ENCODE measurements around the gene ACSL1.

Gene ACSL1

DNA sequence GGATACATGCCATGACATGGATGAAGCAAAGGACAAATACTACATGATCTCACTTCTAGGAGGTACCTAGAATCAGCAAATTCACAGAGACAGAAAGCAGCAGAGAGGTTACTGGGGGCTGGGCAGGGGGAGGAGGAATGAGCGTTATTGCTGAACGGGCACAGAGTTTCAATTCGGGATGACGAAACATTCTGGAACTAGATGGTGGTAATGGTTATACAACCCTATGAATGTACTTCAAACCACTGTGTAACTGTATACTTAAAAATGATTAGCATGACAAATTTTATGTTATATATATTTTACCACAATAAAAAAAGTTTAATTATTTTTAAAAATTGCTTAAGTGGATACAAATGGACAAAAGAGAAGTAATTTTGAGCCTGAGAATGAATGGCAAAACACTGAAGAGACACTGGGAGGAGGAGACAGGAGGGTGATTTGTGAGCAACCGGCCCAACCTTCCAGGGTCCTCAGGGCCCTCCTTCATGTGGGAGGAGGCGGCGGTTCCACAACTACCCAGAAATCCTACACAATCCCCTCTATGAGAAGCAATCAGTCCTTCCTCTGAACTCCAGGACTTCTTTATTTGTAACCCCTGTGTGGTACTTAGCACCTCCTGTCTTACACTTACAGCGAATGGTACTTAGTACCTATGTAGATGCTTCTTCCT is 14.1 kb downstream of the ACSL1 start:
- Mint-ChIP-seq H3K4me1 (ENCODE audit: low read depth) (peaks cover 35% of the 10 kb centered on the region), H3K4me3 (no peak overlapping the region), H3K9me3 (ENCODE audit: low read depth) (no peaks in the 10 kb centered on the region), H3K27ac (no peak overlapping the region), H3K27me3 (no peaks in the 10 kb centered on the region), H3K36me3 (peaks cover 8% of the 10 kb centered on the region)

GRCh38 chr4:184810720-184811119 is 15.0 kb downstream of the ACSL1 start:
- H3K36me3 Mint-ChIP-seq, result peaks cover 8% of the 10 kb centered on the region
- H3K4me1 Mint-ChIP-seq (ENCODE audit: low read depth), result peaks cover 31% of the 10 kb centered on the region
- no peak overlapping the region for H3K4me3 Mint-ChIP-seq
- no peak overlapping the region for H3K27ac Mint-ChIP-seq
- no peaks in the 10 kb centered on the region for H3K27me3 Mint-ChIP-seq
- H3K9me3 Mint-ChIP-seq (ENCODE audit: low read depth), result no peaks in the 10 kb centered on the region

GRCh38 chr4:184808713-184809050 is 17.1 kb downstream of the ACSL1 start:
- Mint-ChIP-seq H3K4me1 (ENCODE audit: low read depth) (peaks cover 23% of the 10 kb centered on the region), H3K36me3 (peaks cover 8% of the 10 kb centered on the region), H3K4me3 (no peak overlapping the region), H3K9me3 (ENCODE audit: low read depth) (no peaks in the 10 kb centered on the region), H3K27ac (no peak overlapping the region), H3K27me3 (no peaks in the 10 kb centered on the region)

DNA sequence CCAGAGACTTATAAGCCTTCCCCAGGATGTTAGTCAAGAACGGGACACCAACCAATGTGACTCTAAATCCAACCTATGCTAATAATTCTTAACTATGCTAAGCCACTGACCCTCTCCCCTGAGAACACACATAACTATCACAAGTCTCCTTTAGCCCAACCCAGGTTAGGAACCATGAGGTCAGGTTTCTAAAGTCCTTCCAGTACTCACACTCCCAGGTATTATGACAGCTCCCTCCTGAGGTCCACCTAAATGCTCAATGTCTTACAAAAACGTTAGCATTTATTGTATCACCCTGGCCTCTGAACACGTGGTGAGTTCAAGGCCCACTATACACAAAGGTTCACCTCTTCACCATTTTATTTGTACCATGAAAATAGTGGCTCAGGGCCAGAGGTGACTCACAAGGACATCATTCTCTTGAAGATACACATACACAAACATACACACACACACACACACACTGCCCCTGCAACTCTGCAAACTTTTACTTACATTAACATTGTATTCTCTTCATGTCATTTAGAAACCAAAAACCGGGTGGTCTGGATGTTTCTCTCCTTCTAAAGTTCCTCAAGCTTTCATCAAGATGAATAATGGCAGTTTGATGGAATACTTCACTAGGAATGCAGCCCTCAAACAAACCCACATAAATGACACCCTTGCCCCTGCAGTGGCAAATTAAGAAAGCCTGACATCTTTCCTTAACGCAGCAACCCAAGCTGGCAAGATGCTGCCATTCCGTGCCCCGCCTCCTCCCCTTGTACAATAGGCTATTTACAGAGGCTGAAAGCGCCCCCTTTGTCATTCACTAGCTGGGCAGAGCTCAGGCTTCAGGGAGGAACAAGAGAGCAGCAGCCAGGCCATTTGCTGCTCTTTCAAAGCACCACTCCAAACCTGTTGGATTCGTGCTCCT is 17.7 kb downstream of the ACSL1 start:
- H3K9me3 Mint-ChIP-seq (ENCODE audit: low read depth), result no peaks in the 10 kb centered on the region
- H3K27me3 Mint-ChIP-seq, result no peaks in the 10 kb centered on the region
- peaks cover 6% of the 10 kb centered on the region for H3K36me3 Mint-ChIP-seq
- no peak overlapping the region for H3K27ac Mint-ChIP-seq
- H3K4me3 Mint-ChIP-seq, result no peak overlapping the region
- peaks cover 23% of the 10 kb centered on the region for H3K4me1 Mint-ChIP-seq (ENCODE audit: low read depth)

GRCh38 chr4:184807256-184807655 is 18.5 kb downstream of the ACSL1 start:
- H3K27ac Mint-ChIP-seq, result no peak overlapping the region
- H3K36me3 Mint-ChIP-seq, result peaks cover 11% of the 10 kb centered on the region
- H3K4me1 Mint-ChIP-seq (ENCODE audit: low read depth), result peaks cover 21% of the 10 kb centered on the region
- H3K27me3 Mint-ChIP-seq, result no peaks in the 10 kb centered on the region
- H3K9me3 Mint-ChIP-seq (ENCODE audit: low read depth), result no peaks in the 10 kb centered on the region
- H3K4me3 Mint-ChIP-seq, result no peak overlapping the region

- Mint-ChIP-seq H3K4me3 (no peak overlapping the region), H3K9me3 (ENCODE audit: low read depth) (no peaks in the 10 kb centered on the region), H3K4me1 (ENCODE audit: low read depth) (peaks cover 21% of the 10 kb centered on the region), H3K27me3 (no peaks in the 10 kb centered on the region), H3K27ac (no peak overlapping the region), H3K36me3 (peaks cover 9% of the 10 kb centered on the region)
Observed at GRCh38 chr4:184806711-184807110, 19.1 kb downstream of the ACSL1 start.

- Mint-ChIP-seq H3K27me3 (no peaks in the 10 kb centered on the region), H3K36me3 (peaks cover 9% of the 10 kb centered on the region), H3K4me3 (no peak overlapping the region), H3K4me1 (ENCODE audit: low read depth) (peaks cover 18% of the 10 kb centered on the region), H3K9me3 (ENCODE audit: low read depth) (no peaks in the 10 kb centered on the region), H3K27ac (no peak overlapping the region)
Observed at GRCh38 chr4:184806229-184806550, 19.6 kb downstream of the ACSL1 start.

DNA sequence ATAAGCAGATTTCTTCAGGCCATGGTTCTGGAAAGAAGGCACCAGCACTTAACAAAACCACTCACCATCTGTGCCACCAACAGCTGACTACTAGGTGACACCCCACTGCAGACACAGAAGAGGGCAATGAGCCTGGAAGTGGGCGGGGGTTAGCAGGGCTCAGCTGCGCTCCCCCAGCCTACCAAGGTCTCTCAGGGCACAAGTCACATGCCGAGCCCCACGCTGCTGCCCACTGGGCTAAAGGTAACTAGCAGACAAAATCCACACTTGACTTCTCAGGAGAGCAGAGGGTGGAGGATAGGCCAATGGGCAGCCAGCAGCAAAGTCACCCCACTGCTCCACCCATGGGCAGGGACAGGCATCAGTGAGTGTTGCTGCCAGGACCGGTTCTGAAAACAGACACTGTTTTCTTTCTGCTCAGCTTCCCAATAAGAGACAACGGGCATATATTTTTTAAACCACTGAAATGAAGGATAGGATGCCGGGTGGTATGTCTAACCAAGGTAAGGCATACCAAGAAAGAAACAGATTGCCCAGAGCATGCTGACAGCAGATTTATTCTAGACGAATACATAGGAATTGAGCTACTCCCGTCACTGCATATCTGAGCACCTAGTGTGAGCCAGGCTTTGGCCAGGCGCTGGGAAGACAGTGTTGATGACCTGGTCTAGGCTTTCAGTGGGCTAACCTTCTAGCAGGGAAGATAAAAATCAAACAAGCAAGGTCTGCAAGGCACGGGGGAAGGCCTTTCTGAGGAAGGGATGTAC is 20.1 kb downstream of the ACSL1 start:
- peaks cover 9% of the 10 kb centered on the region for H3K36me3 Mint-ChIP-seq
- no peaks in the 10 kb centered on the region for H3K27me3 Mint-ChIP-seq
- no peaks in the 10 kb centered on the region for H3K9me3 Mint-ChIP-seq (ENCODE audit: low read depth)
- peaks cover 17% of the 10 kb centered on the region for H3K4me1 Mint-ChIP-seq (ENCODE audit: low read depth)
- no peak overlapping the region for H3K4me3 Mint-ChIP-seq
- no peak overlapping the region for H3K27ac Mint-ChIP-seq

DNA sequence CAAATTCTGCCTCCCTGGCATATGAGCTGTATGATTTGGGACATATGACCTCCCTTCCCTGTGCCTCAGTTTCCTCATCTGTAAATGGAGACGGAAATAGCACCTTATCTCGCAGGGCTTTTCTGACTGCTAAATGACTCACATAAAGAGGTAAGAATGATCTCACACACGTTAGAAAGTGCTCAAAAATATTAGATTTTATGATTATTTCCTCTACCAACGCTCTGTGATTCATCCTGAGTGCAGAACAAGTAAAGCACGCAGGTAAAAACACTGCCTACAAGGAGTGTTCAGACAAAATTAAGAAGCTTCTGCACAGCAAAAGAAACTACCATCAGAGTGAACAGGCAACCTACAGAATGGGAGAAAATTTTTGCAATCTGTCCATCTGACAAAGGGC is 21.1 kb downstream of the ACSL1 start:
- Mint-ChIP-seq H3K27me3 (no peaks in the 10 kb centered on the region), H3K27ac (no peak overlapping the region), H3K9me3 (ENCODE audit: low read depth) (no peaks in the 10 kb centered on the region), H3K36me3 (peaks cover 9% of the 10 kb centered on the region), H3K4me1 (ENCODE audit: low read depth) (peaks cover 13% of the 10 kb centered on the region), H3K4me3 (no peak overlapping the region)

- Mint-ChIP-seq H3K4me1 (ENCODE audit: low read depth) (peaks cover 13% of the 10 kb centered on the region), H3K27ac (no peak overlapping the region)
Observed at GRCh38 chr4:184803874-184804273, 21.9 kb downstream of the ACSL1 start.

GRCh38 chr4:184803133-184803532 is 22.6 kb downstream of the ACSL1 start:
- Mint-ChIP-seq H3K27me3 (no peaks in the 10 kb centered on the region), H3K4me3 (no peak overlapping the region), H3K36me3 (peaks cover 11% of the 10 kb centered on the region), H3K4me1 (ENCODE audit: low read depth) (peaks cover 12% of the 10 kb centered on the region), H3K9me3 (ENCODE audit: low read depth) (no peaks in the 10 kb centered on the region), H3K27ac (no peak overlapping the region)

More at GRCh38 chr4:184803874-184804273, 21.9 kb downstream of the ACSL1 start:
- Mint-ChIP-seq H3K9me3 (ENCODE audit: low read depth) (no peaks in the 10 kb centered on the region), H3K27me3 (no peaks in the 10 kb centered on the region), H3K36me3 (peaks cover 9% of the 10 kb centered on the region), H3K4me3 (no peak overlapping the region)

- Mint-ChIP-seq H3K36me3 (peaks cover 12% of the 10 kb centered on the region), H3K27ac (no peak overlapping the region), H3K9me3 (ENCODE audit: low read depth) (no peaks in the 10 kb centered on the region), H3K4me3 (no peak overlapping the region), H3K27me3 (no peaks in the 10 kb centered on the region), H3K4me1 (ENCODE audit: low read depth) (peaks cover 8% of the 10 kb centered on the region)
Observed at GRCh38 chr4:184802697-184803015, 23.1 kb downstream of the ACSL1 start.

- Mint-ChIP-seq H3K27ac (no peak overlapping the region), H3K4me1 (ENCODE audit: low read depth) (peaks cover 8% of the 10 kb centered on the region)
Observed at GRCh38 chr4:184801781-184802696, 23.7 kb downstream of the ACSL1 start.

DNA sequence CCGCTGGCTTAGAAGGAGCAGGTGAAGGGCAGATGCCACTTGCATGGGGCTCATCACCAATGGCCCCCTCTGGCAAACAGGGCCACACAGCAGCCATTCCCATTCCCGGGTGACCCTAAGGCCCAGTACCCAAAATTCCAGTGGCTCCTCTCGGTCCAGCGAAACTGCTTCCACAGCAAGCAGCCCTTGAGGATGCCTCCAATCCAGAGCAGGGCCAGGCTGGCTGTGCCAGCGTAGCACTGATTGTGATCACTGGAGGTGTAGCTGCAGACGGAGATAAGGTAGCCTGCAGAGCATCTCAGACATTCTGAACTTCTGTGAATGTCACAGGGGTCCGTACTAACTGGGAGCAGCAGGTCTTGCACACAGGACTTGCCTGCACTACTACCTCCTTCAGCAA is 27.3 kb downstream of the ACSL1 start:
- Mint-ChIP-seq H3K4me1 (ENCODE audit: low read depth) (peaks cover 9% of the 10 kb centered on the region), H3K9me3 (ENCODE audit: low read depth) (no peaks in the 10 kb centered on the region), H3K27ac (no peak overlapping the region), H3K4me3 (no peak overlapping the region), H3K36me3 (peaks cover 27% of the 10 kb centered on the region), H3K27me3 (no peaks in the 10 kb centered on the region)

More at GRCh38 chr4:184801781-184802696, 23.7 kb downstream of the ACSL1 start:
- H3K36me3 Mint-ChIP-seq, result peaks cover 14% of the 10 kb centered on the region
- H3K27me3 Mint-ChIP-seq, result no peaks in the 10 kb centered on the region
- H3K4me3 Mint-ChIP-seq, result no peak overlapping the region
- no peaks in the 10 kb centered on the region for H3K9me3 Mint-ChIP-seq (ENCODE audit: low read depth)
